Transverse colon (tissue), 4 donors: ENCODE data around the gene GRID2IP. TPM values are rescaled to one million over a fixed set of nuclear protein-coding genes. Genes with fewer than 3 reads are reported as not detected.

Experiments used
- DNase-seq: peaks from one replicate; pipeline ENCODE4 v3.0.0-alpha.2; 2019
- H3K27ac ChIP-seq, 4 donors: fragments of 200-600 bp; sonication (generic); 2 replicates each; pipeline ENCODE4 v1.5.1; 2016 to 2018; ENCODE audit warnings: inconsistent platforms in 4 of 4
- H3K27me3 ChIP-seq: fragments of 200-600 bp; sonication (generic); 2 replicates; pipeline ENCODE4 v1.5.1; 2017; ENCODE audit warnings: inconsistent platforms
- H3K36me3 ChIP-seq, 4 donors: fragments of 200-600 bp; sonication (generic); 2 replicates each; pipeline ENCODE4 v1.5.1; 2017 to 2019; ENCODE audit warnings: inconsistent platforms in 4 of 4
- H3K4me1 ChIP-seq, 4 donors: fragments of 200-600 bp; sonication (generic); 2 replicates each; pipeline ENCODE4 v1.5.1; 2017 to 2020; ENCODE audit warnings: inconsistent platforms in 4 of 4
- H3K4me3 ChIP-seq, 4 donors: fragments of 200-600 bp; sonication (generic); 1 replicate in 1 of 4; 2 replicates in 3 of 4; pipeline versions ENCODE4 v1.5.1 to v1.6.1; 2017 to 2019; ENCODE audit warnings: inconsistent platforms in 4 of 4
- H3K9me3 ChIP-seq, 2 donors: fragments of 200-600 bp; sonication (generic); 2 replicates each; pipeline ENCODE4 v1.5.1; 2017 to 2019; ENCODE audit warnings: inconsistent platforms in 2 of 2
- EP300 ChIP-seq: sonication (generic); formaldehyde crosslinking; IDR thresholded peaks from one replicate; pipeline ENCODE4 v1.6.1; 2017; ENCODE audit warnings: antibody characterized with exemption, low read depth
- POLR2A ChIP-seq: fragments of 450-650 bp; IDR thresholded peaks from one replicate; pipeline ENCODE4 v1.6.1; 2016; ENCODE audit warnings: antibody characterized with exemption, mild to moderate bottlenecking, moderate library complexity
- POLR2AphosphoS5 ChIP-seq, 3 donors: sonication (generic); formaldehyde crosslinking; IDR thresholded peaks; one replicate each; pipeline ENCODE4 v1.6.1; 2016; ENCODE audit warnings: antibody characterized with exemption in 3 of 3
- WGBS, 2 donors: methylation state at CpG; one replicate each; pipeline ENCODE4 v1.1.5; 2018; ENCODE audit warnings: low coverage in 1 of 2; 5-methylcytosine and 5-hydroxymethylcytosine counted together
- in situ Hi-C, 4 donors: fragments of 200-750 bp; cut with MboI; loops; one replicate each; pipeline versions ENCODE4 v1.15.0 to v1.15.1; 2017; ENCODE audit warnings: low sequenced_read_pairs in 3 of 4, low pct_ligation_motif_present in 1 of 4, low pct_unique_long_range_greater_than_20kb in 1 of 4
- intact Hi-C: fragments of 100-400 bp; cut with DNase I; formaldehyde crosslinking; loops from one replicate; pipeline ENCODE4 v1.15.1; 2023; ENCODE audit warnings: low total_unique reads
- total RNA-seq, 4 donors: library from RNA; depleted of rRNA; stranded (reverse); fragments of >200 nt; gene quantifications; one replicate each; pipeline ENCODE4 v1.1.0, GENCODE V29; 2016
- TF ChIP-seq, protein P1 (sequence below), 5 experiments: fragments of 200-600 bp in 3 of 5; fragments of 450-650 bp in 2 of 5; sonication (generic) in 3 of 5; IDR thresholded peaks; 1 replicate in 2 of 5; 2 replicates in 3 of 5; pipeline ENCODE4 v1.5.1; 2016 to 2017; ENCODE audit warnings: antibody characterized with exemption in 5 of 5, inconsistent platforms in 3 of 5, mild to moderate bottlenecking in 2 of 5, moderate library complexity in 1 of 5

Gene GRID2IP
- total RNA-seq, 4 donors from 2014 or later, result 0.20 to 1.1 (median 0.66) TPM

DNA sequence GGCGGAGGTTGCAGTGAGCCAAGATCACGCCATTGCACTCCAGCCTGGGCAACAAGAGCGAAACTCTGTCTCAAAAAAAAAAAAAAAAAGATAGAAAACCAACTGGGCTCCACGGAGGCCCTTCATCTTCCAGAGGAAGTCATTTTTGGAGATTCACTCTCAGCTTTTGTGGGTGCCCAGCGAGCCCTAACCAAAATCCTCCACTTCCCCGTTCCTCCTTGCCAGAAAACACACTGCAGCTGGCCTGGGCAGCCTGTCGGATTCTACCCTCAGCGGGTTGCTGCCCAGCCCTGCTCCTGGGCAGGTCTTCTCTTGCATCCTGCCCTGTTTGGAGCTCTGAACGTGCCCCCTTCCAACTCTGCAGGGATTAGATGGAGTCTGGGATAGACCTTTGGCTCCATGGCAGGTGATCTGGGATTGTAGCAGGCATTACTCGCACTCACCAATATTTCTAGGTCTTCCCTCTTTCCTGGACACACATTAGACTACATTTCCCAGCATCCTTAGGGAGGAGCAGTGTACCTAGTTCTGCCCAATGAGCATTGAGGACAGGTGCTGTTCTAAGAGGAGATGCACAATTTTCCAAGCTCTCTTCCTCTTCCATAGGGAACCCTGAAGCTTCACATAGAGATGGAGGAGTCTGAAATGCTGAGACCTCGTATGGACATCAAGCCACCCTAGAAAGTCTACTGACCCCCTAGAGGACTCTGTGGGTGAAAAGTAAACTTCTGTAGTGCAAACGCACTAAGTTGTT, 4.6 kb downstream of the GRID2IP start:
- Histone ChIP-seq H3K4me3 (no peak overlapping the region), H3K36me3 (no peaks in the 10 kb centered on the region), H3K9me3 (no peaks in the 10 kb centered on the region), H3K4me1 (no peaks in the 10 kb centered on the region), H3K27ac (no peak overlapping the region), H3K27me3 (no peaks in the 10 kb centered on the region)
- intact Hi-C loops (loop anchor here (10.0 kb wide), 1 partner anchor 342 kb away; no protein-coding TSS in a partner anchor), in situ Hi-C loops (no loop called here)
- DNase-seq, result no peak
- WGBS, 2 donors, result 66 to 76% methylated on average over 5 to 12 of the region's 12 CpGs
- TF ChIP-seq EP300 (no peak), POLR2A (no peak), POLR2AphosphoS5 (IDR thresholded peaks at IDR 0.05) (no peak)
- TF ChIP-seq, protein P1, sequence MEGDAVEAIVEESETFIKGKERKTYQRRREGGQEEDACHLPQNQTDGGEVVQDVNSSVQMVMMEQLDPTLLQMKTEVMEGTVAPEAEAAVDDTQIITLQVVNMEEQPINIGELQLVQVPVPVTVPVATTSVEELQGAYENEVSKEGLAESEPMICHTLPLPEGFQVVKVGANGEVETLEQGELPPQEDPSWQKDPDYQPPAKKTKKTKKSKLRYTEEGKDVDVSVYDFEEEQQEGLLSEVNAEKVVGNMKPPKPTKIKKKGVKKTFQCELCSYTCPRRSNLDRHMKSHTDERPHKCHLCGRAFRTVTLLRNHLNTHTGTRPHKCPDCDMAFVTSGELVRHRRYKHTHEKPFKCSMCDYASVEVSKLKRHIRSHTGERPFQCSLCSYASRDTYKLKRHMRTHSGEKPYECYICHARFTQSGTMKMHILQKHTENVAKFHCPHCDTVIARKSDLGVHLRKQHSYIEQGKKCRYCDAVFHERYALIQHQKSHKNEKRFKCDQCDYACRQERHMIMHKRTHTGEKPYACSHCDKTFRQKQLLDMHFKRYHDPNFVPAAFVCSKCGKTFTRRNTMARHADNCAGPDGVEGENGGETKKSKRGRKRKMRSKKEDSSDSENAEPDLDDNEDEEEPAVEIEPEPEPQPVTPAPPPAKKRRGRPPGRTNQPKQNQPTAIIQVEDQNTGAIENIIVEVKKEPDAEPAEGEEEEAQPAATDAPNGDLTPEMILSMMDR (IDR thresholded peaks at IDR 0.05), result no peak

DNA sequence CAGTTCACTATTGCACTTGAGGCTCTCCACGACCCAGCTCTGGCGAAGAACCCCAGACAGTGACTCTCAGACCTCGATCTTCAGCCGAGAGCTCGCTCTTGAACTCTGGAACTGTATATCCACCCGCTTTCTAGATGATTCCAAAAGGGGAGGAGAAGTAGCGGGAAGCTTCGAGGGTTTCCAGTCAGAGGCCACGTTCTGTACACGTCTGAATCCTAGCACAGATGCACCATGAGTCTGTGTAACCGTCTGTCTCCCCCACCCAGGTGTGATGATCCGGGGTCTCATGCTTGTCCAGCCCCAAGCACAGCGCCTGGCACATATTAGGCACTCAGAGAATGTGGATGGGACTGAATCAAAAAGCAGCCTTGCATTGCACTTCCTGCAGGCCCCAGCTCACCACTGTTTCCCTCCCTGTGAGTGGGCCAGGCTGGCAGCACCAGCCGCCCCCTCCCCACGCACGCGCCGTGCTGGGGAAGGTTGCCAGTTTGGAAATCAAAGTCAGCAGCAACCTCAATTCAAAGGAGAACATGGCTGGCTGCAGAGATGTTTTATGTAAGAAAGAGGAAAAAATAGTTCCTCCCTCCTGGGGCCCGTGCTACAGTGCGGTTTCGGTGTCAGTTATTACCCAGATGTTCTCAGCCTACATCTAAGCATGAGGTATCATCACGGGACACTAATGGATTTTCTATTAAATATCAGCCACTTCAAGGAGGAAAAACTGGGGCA, 5.7 kb downstream of the GRID2IP start:
- intact Hi-C loops (loop anchor here (10.0 kb wide), 1 partner anchor 341 kb away; no protein-coding TSS in a partner anchor), in situ Hi-C loops (no loop called here)
- Histone ChIP-seq H3K4me3 (no peak overlapping the region), H3K27ac (no peak overlapping the region), H3K4me1 (no peaks in the 10 kb centered on the region), H3K27me3 (no peaks in the 10 kb centered on the region), H3K36me3 (no peaks in the 10 kb centered on the region), H3K9me3 (no peaks in the 10 kb centered on the region)
- no peak for DNase-seq
- no peak for TF ChIP-seq EP300
- TF ChIP-seq POLR2A, result no peak
- no peak for TF ChIP-seq POLR2AphosphoS5 (IDR thresholded peaks at IDR 0.05)
- TF ChIP-seq, protein P1 (IDR thresholded peaks at IDR 0.05), result no peak
- 57 to 79% methylated on average over 1 to 22 of the region's 22 CpGs for WGBS, 2 donors

DNA sequence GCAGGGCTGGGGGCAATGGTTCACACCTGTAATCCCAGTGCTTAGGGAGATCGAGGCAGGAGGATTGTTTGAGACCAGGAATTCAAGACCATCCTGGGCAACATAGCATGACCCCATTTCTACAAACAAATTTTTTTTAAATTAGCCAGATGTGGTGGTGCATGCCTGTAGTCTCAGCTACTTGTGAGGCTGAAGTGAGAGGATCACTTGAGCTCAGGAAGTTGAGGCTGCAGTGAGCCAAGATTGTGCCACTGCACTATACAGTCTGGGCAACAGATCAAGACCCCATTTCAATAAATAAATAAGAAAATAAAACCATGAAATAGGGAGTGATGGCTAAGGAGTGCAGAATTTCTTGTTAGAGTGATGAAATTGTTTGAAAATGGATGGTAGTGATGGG, 8.9 kb downstream of the GRID2IP start:
- intact Hi-C loops, result loop anchor here (10.0 kb wide), 1 partner anchor 338 kb away; no protein-coding TSS in a partner anchor
- WGBS, 2 donors, result 79 to 100% methylated on average over 1 of the region's 1 CpG

More for the DNA sequence above, 8.9 kb downstream of the GRID2IP start:
- H3K27me3 ChIP-seq, result peaks cover 25% of the 10 kb centered on the region
- no peaks in the 10 kb centered on the region for H3K4me1 ChIP-seq
- H3K4me3 ChIP-seq, result no peak overlapping the region
- in situ Hi-C loops, result no loop called here
- no peaks in the 10 kb centered on the region for H3K36me3 ChIP-seq
- no peak overlapping the region for H3K27ac ChIP-seq
- DNase-seq, result no peak
- no peaks in the 10 kb centered on the region for H3K9me3 ChIP-seq
- TF ChIP-seq EP300 (no peak), POLR2AphosphoS5 (IDR thresholded peaks at IDR 0.05) (no peak), POLR2A (no peak)
- TF ChIP-seq, protein P1 (IDR thresholded peaks at IDR 0.05), result no peak
